GM12878 (cell line): Measurements from ENCODE around the gene SUFU. TPM values are rescaled to one million over a fixed set of nuclear protein-coding genes. Genes with fewer than 3 reads are reported as not detected.

Experiments
- ATF7 ChIP-seq: fragments of 450-650 bp; IDR thresholded peaks from 2 replicates; pipeline ENCODE4 v1.6.1; 2016; ENCODE audit warnings: low read depth, mild to moderate bottlenecking
- CBFB ChIP-seq: IDR thresholded peaks from 2 replicates; pipeline ENCODE4 v1.6.1; 2016; ENCODE audit warnings: antibody characterized with exemption, low read depth
- CUX1 ChIP-seq: IDR thresholded peaks from 2 replicates; pipeline ENCODE4 v1.6.1; 2012; ENCODE audit warnings: improper control_type of control experiment, low read depth, low read length; ENCODE audit not compliant: insufficient replicate concordance
- PAX8 ChIP-seq: fragments of 450-650 bp; IDR thresholded peaks from 2 replicates; pipeline ENCODE4 v1.6.1; 2017; ENCODE audit warnings: mild to moderate bottlenecking, moderate library complexity
- PRDM15 ChIP-seq: fragments of 450-650 bp; formaldehyde crosslinking; IDR thresholded peaks from 2 replicates; pipeline ENCODE4 v1.4.0; 2020; ENCODE audit warnings: mild to moderate bottlenecking, moderate library complexity
- polyA plus RNA-seq, 11 experiments: library from polyadenylated mRNA; depleted of rRNA in 4 of 11; unstranded in 6 of 11; stranded (reverse) in 5 of 11; fragments of >200 nt; fragmentation: Nextera tagmentation in 4 of 11; fragmentation: Illumina TruSeq in 1 of 11; extraction: Ambion mirVana in 4 of 11; extraction: Trizol in 1 of 11; gene quantifications; 1 replicate in 1 of 11; 2 replicates in 10 of 11; pipeline versions ENCODE4 v1.2.1 to v1.2.3, GENCODE V29; 2011 to 2016; ENCODE audit warnings: inconsistent platforms in 2 of 11, missing spikeins in 2 of 11, low read depth in 1 of 11
- total RNA-seq, 4 experiments: library from RNA; depleted of rRNA in 3 of 4; stranded (reverse); fragments of >200 nt in 3 of 4; fragmentation: Illumina TruSeq in 1 of 4; extraction: Trizol in 1 of 4; gene quantifications; 2 replicates each; pipeline versions ENCODE4 v1.2.1 to v1.2.3, GENCODE V29; 2013 to 2021

SUFU gene
- total and polyA plus RNA-seq, 10 of the 15 experiments (the other 5 are each of a cell fraction or from before 2014, with no cell fraction given) = 0.68 to 7.7 (median 2.4) TPM

- TF ChIP-seq CUX1 (no peak), PAX8 (no peak), PRDM15 (CRISPR knock-in tag) (no peak), ATF7 (no peak), CBFB (no peak)
These were observed 81.3 kb downstream of the SUFU start (continued) for GRCh38 chr10:102585026-102585425.
